ENCODE results near the gene TEAD1.

- no peak for TF ChIP-seq POLR2A (IDR thresholded peaks at IDR 0.05)
- TF ChIP-seq CTCF (IDR thresholded peaks at IDR 0.05): no peak
These were observed 171.6 kb downstream of the TEAD1 start for GRCh38 chr11:12845739-12846358.
